ENCODE data around the gene CAMP. TPM values are rescaled to one million over a fixed set of nuclear protein-coding genes. Genes with fewer than 3 reads are reported as not detected.

CAMP gene
- total and polyA plus RNA-seq, 8 donors, result not detected

DNA sequence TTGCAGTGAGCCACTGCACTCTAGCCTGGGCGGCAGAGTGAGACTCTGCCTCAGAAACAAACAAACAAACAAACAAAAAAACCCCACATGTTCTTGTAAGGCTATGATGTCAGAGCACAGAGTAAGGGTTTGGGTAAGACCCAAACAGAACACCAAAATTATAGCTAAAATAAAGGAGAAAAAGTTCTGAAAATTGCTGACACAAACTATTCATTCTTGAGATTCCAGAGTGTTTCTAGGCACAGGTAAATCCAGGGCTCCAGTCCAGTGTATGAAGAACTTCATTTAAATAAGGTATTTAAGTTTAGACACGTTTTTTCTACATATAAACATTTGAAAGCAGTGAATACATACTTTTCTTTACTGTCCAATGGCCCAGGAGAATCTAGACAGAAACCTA lies 39.0 kb upstream of the CAMP start:
- FAIRE-seq, result no peak
- no peaks in the 10 kb centered on the region for H3K9me3 ChIP-seq
- 74 to 80% methylated on average over 2 of the region's 2 CpGs for WGBS, 2 donors
- H3K27me3 ChIP-seq, result no peaks in the 10 kb centered on the region
- no peaks in the 10 kb centered on the region for H3K36me3 ChIP-seq
- no peak overlapping the region for H3K4me3 ChIP-seq
- no peak for TF ChIP-seq CTCF (IDR thresholded peaks at IDR 0.05)
- ATAC-seq, result no peak
- H3K27ac ChIP-seq, result no peak overlapping the region
- intact Hi-C loops (cut with DNase I), result no loop called here
- DNase-seq, result no peak
- H3K4me1 ChIP-seq, result peaks cover 0 to 7% (median 0%) of the 10 kb centered on the region in 3 donors

DNA sequence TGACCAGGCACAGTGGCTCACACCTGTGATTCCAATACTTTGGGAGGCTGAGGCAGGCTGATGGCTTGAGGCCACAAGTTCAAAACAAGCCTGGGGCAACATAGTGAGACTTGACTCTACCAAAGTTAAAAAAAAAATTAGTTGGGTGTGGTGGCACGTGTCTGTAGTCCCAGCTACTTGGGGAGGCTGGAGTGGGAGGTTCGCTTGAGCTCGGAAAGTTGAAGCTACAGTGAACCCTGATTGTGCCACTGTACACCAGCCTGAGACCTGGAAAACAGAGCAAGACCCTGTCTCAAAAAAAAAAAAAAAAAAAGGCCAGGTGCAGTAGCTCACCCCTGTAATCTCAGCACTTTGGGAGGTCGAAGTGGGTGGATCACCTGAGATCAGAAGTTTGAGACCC lies 38.2 kb upstream of the CAMP start:
- WGBS, 2 donors, result 84 to 94% methylated on average over 4 of the region's 4 CpGs
- TF ChIP-seq CTCF (IDR thresholded peaks at IDR 0.05), result no peak
- FAIRE-seq, result no peak

DNA sequence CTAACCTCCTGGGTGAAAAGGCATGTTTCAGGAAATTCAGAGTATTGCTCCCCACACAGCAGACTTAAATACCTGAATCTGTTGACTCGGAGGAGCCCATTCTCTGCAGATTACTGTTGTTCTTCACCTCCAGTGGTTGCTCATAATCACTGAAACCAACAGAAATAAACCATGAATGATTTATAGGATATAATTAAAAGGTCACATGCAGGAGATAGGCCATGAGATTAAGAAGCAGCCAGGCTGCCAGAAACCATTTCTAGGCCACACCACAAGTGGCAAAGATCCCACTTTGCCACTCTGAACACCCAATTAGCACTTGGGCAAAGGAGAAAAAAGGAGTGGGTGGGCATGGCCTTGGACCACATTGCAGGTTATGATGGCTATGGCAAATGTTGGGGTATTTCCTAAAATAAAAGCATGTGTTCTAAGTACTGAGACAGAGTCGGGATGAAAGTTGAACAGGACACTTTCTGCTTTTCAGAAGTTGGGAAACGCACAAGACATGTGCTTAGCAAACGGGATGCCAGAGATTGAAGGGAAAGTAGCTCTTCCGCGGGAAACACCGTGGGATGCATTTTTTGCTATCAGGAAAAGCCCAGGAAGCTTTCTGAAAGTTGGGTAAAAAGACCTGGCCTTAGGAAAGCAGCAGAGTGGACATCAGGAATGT lies 36.5 kb upstream of the CAMP start:
- Histone ChIP-seq H3K27me3 (no peaks in the 10 kb centered on the region), H3K4me3 (peak overlapping the region in 1 of 4 donors; percentile 81), H3K9me3 (no peaks in the 10 kb centered on the region), H3K36me3 (no peaks in the 10 kb centered on the region), H3K27ac (no peak overlapping the region), H3K4me1 (peaks cover 0 to 7% (median 0%) of the 10 kb centered on the region in 3 donors)
- TF ChIP-seq CTCF (IDR thresholded peaks at IDR 0.05), result no peak
- peak in 1 of 6 donors; percentile 7 for DNase-seq
- FAIRE-seq, result no peak
- intact Hi-C loops (cut with DNase I), result no loop called here
- ATAC-seq, result no peak
- 39 to 52% methylated on average over 7 of the region's 7 CpGs for WGBS, 2 donors

More for the DNA sequence above, 38.2 kb upstream of the CAMP start:
- peaks cover 0 to 7% (median 0%) of the 10 kb centered on the region in 3 donors for H3K4me1 ChIP-seq
- no peak overlapping the region for H3K27ac ChIP-seq
- intact Hi-C loops (cut with DNase I), result no loop called here
- no peaks in the 10 kb centered on the region for H3K36me3 ChIP-seq
- DNase-seq (no peak), ATAC-seq (no peak)
- no peaks in the 10 kb centered on the region for H3K9me3 ChIP-seq
- no peaks in the 10 kb centered on the region for H3K27me3 ChIP-seq
- H3K4me3 ChIP-seq, result no peak overlapping the region

DNA sequence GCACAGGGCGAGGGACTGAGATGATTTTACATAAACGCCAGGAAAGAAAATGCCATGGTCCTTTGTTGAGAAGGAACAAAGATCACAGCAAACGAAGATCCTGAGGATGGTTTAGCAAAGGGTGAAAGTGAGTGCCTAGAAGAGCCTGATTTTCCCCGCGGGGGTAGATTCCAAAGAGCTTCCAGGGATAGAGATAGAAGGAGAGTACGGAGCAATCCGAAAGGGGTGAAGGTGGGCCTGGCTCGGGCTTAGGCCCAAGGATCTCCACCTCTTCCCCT lies 36.1 kb upstream of the CAMP start:
- TF ChIP-seq CTCF (IDR thresholded peaks at IDR 0.05), result no peak
- intact Hi-C loops (cut with DNase I), result no loop called here
- H3K36me3 ChIP-seq, result no peaks in the 10 kb centered on the region
- DNase-seq (no peak), FAIRE-seq (no peak), ATAC-seq (no peak)
- H3K27me3 ChIP-seq, result no peaks in the 10 kb centered on the region
- peak overlapping the region; percentile 48 to 81 (median 73) for H3K4me3 ChIP-seq
- no peaks in the 10 kb centered on the region for H3K9me3 ChIP-seq
- peaks cover 0 to 7% (median 0%) of the 10 kb centered on the region in 3 donors for H3K4me1 ChIP-seq
- 11 to 15% methylated on average over 8 of the region's 8 CpGs for WGBS, 2 donors
- peak overlapping the region in 1 of 4 donors; percentile 23 for H3K27ac ChIP-seq

- WGBS, 2 donors, result 0 to 1% methylated on average over 58 to 87 of the region's 87 CpGs
- Histone ChIP-seq H3K27me3 (no peaks in the 10 kb centered on the region), H3K27ac (peak overlapping the region in 1 of 4 donors; percentile 23), H3K36me3 (no peaks in the 10 kb centered on the region), H3K4me1 (peaks cover 0 to 7% (median 0%) of the 10 kb centered on the region in 3 donors), H3K4me3 (peak overlapping the region; percentile 48 to 81 (median 73)), H3K9me3 (no peaks in the 10 kb centered on the region)
- no peak for TF ChIP-seq CTCF (IDR thresholded peaks at IDR 0.05)
- ATAC-seq (peak; percentile 51 to 85 (median 56)), DNase-seq (peak in 5 of 6 donors; percentile 73 to 94 (median 81)), FAIRE-seq (no peak)
- intact Hi-C loops (cut with DNase I), result no loop called here
These were observed 35.6 kb upstream of the CAMP start for GRCh38 chr3:48187579-48188265.
